Stimulated activated CD4-positive, alpha-beta T cell treated with anti-CD3 and anti-CD28 coated beads, Interleukin-2, amount 100 ng/mL, for 48 hours (primary cell): ENCODE data around the gene ELAVL2.

ENCODE experiments used
- DNase-seq, 2 donors: peaks; one replicate each; pipeline ENCODE4 v3.0.0-alpha.2; 2020

The ELAVL2 gene

GRCh38 chr9:23821375-23822181 is 4.5 kb downstream of the ELAVL2 start:
- no peak for DNase-seq

- DNase-seq = no peak
Observed at GRCh38 chr9:23820451-23821374, 5.3 kb downstream of the ELAVL2 start.

DNA sequence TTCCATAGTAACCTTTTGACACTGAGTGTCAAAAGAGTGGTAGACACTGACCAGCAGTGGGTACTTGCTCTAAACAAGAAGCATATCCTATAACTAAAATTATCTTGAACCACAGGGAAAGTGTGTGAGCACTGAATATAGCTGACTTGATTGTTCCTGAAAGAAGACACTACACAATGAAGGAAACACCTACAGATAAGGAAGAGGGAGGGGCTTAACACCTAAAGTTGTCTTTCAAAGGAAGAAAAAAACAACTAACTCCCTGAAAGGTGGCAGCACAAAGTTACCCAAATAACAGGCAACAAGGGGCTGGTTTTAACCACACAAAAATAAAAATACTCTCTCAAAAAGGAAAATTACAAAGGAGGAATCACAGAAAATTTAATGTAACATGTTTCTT is 6.6 kb downstream of the ELAVL2 start:
- no peak for DNase-seq

DNA sequence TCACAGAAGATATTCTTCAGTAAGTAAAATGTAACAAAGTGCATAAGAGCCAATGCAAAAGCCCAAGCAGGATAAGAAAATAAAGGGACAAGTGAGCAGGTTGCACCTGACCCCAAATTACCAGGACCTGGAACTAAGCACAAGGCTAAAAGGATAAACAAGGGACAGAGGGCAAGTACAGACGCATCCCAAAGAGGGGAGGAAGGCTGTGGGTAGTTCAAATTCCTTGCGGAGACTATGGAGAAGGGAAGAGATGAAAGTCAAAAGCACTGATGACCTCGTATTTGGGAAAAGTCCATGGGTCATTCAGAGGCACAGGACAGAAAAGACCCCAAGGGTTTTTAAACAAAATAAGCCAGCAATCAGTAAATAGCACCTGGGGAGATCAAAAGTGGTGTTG is 11.8 kb downstream of the ELAVL2 start:
- DNase-seq = no peak

DNA sequence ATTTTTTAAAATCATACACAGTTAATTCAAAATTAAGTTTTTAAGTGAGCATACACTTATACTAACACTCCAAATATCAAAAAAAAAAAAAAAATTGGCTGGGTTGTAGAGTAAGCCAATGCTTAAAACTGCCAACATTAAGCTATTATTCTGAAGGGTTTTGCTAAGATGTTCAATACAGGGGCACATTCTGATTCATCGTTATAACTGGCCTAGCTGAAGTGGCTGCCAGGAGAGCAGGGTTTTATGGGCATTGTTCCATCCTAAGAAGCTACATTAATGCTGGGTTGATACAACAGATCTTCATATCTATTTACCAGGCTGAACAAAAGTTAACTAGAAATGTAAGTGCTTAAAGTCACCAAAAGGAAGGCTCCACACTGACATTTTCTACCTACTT is 13.4 kb downstream of the ELAVL2 start:
- DNase-seq = no peak

DNA sequence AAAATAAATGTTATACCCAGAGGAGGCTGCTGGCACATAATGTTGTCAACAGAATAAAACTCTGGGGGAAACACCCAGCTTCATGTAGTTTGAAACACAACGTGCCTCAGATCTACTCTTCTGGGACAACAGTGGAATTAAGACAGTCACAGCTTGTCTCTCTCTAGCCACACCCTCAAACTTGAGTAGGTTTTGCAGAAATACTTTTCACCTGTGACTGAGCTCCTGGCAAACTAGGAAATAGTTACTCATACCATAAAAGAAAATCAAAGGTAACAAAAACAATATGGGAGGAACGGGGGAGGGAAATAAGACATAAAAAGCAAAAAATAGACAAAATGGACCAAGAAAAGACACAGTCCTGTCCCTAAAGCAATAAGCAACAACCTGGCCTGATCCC is 14.4 kb downstream of the ELAVL2 start:
- no peak for DNase-seq

DNA sequence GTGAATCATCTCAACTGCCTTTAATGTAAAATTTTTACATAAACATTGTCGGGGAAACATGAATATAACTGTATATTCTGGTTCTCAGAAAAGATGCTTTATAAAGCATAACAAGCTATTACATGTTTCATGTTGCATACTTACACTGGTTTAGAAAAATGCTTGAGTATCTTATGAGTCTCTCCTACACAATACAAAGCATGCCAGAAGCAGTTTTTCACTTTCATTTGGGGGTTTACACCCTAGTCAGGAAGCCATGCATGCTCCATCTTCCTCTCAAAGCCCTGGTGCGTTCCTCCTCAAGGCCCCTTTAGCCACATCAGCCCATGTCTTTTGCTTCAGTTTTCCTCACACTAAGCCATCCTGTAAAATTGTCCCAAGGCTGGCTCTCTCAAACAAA is 22.8 kb downstream of the ELAVL2 start:
- no peak for DNase-seq

DNA sequence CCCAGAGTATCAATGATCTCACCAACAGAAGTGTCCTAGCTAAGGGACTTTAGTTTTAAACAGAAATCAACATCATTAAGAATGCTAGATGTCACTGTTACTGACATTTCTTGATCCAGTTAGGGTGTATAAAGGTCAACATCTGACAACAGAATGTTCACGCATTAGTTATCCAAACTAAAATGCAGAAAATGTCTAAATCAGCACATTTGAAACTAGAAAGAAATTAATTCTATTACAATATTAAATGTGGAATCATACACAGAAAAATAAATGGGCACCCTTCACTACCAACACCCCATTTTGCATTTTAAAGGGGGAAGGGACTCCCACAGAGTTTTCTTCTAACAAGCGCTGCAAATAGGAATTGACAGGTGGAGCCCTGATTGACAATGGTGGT is 24.5 kb downstream of the ELAVL2 start:
- no peak for DNase-seq

DNA sequence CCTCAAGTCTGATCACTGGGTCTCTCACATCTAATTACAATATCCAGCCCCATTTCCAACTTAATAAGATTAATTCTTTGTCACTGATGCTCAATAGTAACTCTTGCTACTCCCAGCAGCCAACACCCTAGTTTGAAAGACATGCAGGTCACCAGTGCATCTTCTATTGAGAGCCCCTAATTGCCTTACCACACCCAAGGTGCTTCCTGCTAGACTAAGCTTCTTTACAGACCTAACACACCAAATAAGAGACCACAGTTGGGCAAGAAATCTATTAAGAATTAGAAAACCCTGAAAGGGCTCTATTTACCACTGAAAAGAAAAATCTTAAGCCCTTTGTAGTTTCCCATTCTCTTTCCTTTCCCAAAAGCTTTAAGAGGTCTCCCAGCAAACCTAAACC is 26.5 kb downstream of the ELAVL2 start:
- no peak for DNase-seq

DNA sequence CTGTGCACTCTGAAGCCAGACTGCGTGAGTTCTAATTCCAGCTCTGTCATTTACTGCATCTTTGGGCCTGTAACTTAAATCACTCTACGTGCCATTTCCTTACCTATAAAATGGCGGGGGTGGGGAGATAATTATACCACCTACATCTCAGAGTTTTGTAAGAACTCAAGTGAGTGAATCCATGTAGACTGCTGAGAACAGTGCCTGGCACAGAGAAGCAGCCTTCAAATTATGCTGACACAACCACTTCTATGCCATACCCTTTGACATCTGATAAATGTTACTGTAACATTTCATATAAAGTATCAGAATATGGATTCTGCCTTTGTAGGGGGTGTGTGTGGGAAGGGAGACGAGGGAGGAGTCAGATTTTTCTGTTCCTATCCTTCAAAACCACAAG is 27.7 kb downstream of the ELAVL2 start:
- no peak for DNase-seq

- DNase-seq = no peak
Observed at GRCh38 chr9:23796209-23796608, 29.8 kb downstream of the ELAVL2 start.

DNA sequence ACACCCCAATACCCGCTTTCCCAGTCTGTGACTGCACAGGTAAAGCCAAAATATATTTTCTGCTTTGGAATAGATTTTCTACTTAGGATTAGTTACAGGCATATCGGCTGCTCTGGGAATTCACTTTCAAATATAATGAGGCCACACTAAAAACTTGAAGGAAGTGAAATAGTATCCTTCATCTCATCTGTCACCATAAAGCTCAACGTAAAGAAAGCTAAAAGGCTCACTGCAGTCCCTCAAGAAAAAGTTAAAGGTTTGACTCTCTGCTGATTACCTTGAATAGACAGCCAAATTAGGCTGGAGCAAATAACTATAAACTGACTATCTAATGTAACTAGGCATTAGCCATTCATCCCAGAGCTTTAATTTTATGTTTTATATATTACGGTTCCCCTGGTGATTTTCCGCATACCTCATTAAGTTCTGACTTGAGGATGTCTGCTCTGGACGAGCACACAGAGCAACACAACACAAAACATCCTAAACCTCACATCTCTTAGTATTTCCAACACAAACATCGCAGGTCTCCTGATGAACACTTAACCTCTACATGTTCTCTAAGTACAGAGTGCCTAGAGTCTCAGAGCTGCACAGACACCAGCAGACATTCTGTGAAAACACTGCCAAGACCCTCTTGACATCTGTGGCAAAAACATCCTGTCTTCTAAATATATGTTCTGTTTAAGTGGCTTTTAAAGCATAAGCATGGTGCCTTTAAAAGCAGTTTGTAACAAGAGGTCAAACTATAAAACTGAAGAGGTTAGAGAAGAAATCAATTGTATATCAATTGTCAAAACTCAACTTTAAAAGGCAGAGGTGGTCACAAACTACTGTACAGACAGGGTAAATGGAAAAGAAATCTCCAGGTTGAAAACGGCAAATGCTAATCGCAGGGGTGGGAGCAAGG is 35.4 kb downstream of the ELAVL2 start:
- no peak for DNase-seq

GRCh38 chr9:23789529-23790254 is 36.3 kb downstream of the ELAVL2 start:
- no peak for DNase-seq

GRCh38 chr9:23784962-23785361 is 41.1 kb downstream of the ELAVL2 start:
- DNase-seq = no peak

DNA sequence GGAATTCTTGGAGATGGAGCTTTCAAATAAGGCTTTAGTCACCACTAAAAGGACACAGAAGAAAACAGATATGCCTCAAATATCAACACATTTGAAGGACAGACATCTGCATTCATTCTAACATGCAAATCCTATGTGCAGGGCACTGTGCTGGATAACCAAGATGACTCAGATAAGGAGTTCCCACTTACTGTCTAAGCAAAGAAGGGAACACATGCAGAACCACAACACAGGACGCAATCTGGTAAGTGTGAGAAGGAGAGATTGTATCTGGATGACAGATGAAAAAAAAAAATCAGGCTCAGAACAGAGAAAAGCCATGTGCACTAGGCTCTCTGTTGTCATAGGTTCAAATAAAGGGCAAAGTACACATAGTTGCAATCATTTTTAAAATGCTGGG is 42.5 kb downstream of the ELAVL2 start:
- no peak for DNase-seq

DNA sequence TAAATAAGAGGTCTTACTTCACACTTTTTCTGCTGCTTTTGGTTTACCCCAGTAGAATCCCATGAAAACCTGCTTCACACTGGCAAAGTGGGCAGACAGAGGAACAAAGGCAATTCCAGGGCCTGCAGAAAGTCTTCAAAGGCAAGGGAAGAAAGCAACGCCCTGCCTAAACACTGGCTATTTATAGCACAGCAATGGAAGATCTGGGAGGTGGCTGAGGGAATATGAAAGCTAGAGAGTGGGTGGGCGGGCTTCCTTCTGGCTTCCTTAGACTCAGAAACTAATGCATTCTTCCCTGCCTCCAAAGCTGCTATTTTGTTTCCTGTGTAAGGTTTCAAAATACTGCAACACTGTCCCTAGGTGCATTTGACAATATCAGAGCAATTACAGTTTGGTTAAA is 46.8 kb downstream of the ELAVL2 start:
- DNase-seq = no peak

GRCh38 chr9:23777328-23777727 is 48.7 kb downstream of the ELAVL2 start:
- no peak for DNase-seq

GRCh38 chr9:23775549-23775948 is 50.5 kb downstream of the ELAVL2 start:
- no peak for DNase-seq

GRCh38 chr9:23774266-23774665 is 51.8 kb downstream of the ELAVL2 start:
- no peak for DNase-seq

- DNase-seq = no peak
Observed at GRCh38 chr9:23772385-23772783, 53.7 kb downstream of the ELAVL2 start.

DNA sequence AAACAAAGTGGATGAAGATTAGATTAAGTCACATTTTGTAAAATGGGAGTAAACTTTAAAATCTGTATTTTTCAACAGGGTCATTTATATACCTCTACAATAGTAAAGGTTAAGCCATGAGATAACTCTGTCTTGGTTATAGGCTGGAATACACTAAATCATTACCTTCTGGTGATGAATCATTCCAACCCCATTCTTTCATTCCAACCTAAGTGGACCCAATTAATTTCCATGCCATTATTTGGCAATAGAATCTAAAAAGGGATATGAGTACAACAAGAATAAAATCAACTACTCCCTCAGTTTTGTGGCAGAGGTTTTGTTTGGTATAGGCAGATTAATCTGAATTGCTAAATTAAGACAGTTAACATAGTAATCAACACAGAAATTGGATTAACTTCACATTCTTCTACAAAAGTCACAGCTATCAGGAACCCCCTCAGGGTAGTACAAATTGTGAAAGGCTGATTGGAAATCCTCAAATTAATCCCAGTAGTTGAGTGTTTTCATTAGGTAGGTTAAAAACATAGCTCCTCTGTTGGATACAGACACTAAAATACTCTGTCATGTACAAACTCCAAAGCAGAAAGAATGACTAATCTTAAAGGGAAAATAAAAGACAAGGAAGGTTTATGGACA is 54.2 kb downstream of the ELAVL2 start:
- no peak for DNase-seq
